OCI-M2 (cell line): ENCODE results near the gene PRKCE.
A peak's percentile ranks its signal among the peaks of the same experiment; 100 is the strongest.

ENCODE experiments used
- DNase-seq: peaks from one replicate; lab custom pipeline; 2025; ENCODE audit not compliant: unreplicated experiment; lab: John Stamatoyannopoulos, UW

PRKCE gene

DNA sequence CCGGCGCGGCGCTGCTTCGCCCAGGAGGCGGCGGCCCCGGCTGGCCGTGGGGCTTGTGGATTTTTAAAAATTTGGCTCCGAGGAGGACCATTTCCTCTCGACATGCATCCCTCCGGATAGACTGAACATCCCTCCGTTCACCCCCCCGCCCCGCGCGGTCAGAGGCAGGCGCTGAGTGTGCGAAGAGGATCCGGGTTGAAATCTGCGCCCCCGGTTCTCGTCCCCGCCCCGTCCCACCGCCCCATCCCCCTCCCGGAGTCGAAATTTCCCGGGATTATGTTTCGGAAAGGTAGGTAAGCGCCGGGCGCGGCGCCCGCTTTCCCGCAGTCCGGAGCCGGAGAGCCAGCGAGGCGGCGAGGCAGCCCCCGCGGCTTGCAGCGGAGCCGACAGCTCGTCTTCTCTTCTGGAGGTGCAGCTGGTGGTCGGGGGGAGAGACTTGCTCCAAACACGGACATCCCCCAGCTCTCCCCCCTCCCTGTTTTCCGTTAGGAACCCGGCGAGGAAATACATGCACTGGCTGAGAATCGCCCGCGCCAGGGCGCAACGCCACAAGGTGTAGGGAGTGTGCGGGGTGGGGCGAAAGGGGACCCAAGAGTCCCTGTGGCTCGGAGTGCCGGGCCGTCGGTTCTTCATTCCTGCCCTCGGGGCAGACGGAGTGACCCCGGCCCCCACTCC, at the start of gene PRKCE:
Gene PRKCE, plus strand, starts transcription at position 261 of the 675 bp plus-strand sequence.
- DNase-seq = no peak

DNA sequence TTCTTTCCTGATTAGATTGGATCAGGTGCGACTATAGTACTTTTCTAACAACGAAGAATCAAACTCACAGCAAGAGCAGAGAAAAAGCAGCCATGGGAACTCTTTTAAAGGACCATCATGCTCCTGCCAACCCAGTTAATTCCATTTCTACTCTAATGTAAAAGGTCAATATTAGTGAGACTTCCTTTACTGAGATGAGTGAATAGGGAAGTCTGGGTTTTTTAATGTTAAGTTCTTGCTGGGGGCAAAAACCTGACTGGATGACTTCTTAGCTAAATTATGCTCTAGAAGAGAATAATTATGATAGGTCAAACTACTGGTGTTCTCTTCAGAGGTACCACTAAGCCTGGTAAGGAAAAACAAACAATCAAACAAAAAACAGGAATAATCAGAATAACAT, 48.9 kb upstream of the PRKCE start:
- no peak for DNase-seq

DNA sequence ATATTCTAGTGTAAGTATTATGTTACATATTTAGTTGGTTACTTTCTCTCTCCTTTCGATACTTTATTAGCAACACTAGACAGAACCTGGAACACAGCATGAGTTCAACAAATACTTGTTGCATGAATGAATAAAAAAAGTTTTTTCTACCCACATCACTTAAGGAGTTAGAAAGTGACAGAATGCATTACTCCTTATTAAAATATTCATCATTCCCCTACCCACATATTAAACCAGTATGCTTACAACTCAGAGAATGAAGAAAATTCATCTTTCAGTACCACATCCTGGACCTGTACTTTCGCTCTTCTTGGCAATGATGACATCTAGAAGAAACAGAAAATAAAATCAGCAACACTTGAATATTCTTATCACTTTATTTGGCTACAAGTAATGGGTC, 46.4 kb upstream of the PRKCE start:
- no peak for DNase-seq

DNA sequence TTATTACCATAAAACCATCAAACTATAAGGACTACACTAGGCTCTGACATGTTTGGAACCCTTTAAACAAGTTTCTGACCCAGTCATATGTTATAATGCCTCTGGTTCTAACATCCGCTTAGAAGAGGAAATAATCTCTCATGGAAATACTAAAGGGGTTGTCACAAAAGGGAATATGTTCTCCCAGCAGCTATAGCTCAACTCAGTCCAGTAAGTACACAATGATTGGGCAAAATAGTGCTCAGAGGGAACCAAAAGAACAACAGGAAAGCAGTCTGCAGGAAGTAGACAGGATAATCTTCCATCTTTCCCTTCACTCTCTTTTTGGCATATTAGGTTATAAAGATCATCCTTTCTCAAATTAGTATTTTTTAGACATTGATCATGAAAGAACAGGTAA, 44.7 kb upstream of the PRKCE start:
- DNase-seq = no peak

DNA sequence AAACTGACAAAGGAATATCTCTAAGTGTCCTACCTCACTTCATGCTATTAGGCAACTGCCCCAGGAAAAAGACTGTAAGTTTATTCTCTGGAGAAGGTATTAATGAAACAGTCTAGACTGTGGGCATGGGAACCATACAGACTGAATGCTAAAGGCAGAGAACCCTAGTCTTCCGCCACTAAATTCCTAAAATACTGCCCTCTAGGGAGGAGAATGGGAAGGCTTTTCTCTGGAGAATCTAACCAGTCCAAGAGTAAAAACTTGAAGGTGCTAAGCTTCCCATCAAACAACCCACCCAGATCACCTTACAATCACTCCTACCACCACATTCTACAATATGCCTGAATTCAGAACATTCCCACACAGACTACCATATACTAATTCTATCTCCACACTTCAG, 43.8 kb upstream of the PRKCE start:
- DNase-seq = no peak

DNA sequence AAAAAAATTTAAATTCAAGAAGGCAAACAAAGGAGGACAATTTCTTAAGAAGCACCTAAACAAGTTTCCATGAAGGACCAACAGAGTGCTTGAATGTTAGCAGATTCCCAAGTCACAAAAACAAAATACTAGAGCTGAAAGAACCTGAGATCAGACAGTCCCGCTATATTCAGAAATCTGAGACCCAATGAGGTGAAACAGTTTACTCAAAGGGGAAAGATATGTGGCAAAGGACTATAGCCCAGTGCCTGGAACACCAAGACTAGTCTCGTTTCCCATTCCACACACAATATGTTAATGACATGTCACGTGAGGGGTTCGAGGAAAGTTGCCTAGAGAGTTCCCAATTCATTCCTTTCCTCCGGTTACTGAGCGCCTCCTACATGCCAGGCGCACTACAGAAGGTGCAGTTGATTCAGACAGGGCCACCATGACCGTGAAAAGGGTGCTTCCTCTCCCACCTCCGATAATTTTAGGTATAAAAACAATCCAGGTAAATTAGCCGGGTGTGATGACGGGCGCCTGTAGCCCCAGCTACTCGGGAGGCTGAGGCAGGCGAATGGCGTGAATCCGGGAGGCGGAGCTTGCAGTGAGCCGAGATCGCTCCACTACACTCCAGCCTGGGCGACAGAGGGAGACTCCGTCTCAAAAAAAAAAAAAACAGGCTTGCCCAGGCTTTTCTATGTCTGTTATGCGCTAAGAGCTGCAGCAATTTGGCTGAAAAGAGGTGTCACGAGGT, 41.0 kb upstream of the PRKCE start:
- peak; percentile 12 for DNase-seq

DNA sequence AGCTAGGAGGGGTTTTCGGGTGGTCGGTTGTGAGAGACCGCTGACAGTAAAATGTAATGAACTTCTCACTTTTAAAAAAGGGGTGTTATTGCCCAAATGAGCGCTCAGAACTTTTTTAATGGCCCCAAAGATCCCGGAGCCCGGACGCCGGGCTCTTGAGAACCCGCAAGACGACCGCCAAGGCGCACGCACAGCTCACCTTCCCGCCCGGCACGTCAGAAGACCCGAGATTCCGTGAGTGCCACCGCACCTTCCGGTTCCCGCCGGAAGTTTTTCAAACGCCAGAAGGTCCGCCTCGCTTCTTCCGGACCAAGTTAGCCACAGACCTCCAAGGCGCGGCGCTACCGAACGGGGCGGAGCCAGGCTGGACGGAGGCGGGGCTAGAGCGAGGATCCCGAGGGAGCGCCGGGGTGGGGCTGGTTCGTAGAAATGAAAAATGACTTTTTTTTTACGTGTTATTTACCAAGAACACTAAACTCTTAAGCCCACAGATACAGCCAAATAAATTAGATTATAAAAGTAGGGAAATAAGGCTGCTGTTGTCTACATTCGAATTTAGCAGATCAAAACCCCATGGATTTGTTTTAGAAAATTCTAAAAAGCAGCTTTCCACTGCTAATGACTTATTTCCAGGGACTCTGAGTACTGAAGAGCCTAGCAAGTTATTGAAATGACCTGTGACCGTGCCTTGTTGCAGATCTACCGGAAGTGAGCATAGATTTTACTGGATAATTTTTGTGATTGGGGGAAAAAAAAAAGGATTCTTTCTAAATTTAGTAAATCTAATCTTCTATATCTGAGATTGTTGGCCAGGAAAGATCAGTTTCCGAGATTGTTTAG, 40.2 kb upstream of the PRKCE start, which contains the start of gene SRBD1:
Gene SRBD1, minus strand, starts transcription at position 248 of the 840 bp plus-strand sequence. CDS start 5,826 bp downstream, outside the sequence.
- peak; percentile 34 for DNase-seq

DNA sequence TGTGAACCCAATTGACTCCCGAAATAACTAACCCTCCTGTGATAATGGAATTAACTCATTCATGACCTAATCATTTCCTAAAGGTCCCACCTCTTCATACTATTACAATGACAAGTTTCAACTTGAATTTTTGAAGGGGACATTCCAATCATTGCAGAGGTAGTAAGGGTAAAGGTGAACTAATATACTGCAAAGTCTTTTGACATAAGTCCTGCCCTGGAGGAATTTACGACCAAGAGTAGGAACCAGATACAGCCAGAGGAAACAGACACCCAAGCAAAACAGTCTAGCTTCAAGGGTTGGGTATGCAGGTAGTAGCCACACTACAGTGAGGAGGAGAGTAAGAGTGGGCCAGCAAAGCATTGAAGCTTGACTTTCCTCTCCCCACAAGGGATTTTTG, 39.2 kb upstream of the PRKCE start:
- no peak for DNase-seq

DNA sequence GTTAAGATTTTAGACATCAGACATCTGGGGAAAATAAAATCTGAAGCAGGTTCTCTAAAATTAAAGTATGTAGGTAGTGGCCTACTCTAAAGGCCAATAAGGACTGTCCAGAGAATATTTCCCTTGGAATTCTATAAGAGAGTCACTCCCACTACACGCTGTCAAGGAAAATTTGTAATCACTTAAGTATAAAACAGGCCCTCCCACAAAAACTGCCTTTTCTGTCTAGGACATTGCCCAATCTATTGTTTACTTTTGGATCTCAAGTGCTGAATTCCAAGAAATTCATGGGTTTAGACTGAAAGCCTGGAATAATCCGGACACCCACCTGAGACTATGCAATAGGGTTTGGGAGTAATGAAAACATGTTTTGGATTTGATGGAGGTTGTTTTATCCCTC, 38.7 kb upstream of the PRKCE start:
- DNase-seq = no peak

DNA sequence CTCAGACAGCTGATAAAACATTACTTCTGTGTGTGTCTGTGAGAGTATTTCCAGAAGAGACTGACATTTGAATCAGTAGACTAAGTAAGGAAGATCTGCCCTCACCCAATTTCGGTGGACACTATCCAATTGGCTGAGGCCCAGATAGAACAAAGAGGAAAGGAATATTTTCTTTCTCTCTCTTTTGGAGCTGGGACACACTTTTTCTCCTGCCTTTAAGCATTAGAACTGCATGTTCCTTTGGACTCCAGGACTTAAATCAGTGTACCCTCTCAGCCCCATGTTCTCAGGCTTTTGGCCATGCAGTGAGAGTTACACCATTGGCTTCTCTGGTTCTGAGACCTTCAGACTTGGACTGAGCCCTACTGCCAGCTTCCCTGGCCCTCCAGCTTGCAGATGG, 37.1 kb upstream of the PRKCE start:
- DNase-seq = no peak

DNA sequence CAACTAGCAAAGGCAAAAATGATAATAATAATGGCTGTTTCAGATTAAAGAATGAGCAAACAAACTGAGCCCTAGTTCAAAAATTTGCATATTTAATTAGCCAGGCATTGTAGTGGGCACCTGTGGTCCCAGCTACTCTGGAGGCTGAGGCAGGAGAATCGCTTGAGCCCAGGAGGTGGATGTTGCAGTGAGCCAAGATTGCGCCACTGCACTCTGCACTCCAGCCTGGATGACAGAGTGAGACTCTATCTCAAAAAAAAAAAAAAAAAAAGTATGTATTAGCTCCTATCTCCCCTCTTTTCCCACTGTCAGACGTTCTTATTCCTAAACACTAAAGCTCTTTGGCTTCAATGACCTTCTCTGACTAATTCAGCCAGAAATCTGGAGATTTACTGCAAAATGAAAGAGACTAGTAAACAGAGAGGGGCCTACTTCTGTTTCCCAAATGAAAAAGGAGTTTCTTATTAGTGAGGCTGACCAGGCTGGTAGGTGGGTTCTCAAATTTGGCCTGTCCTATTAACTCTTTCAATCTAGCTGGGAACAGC, 36.5 kb upstream of the PRKCE start:
- DNase-seq = no peak

DNA sequence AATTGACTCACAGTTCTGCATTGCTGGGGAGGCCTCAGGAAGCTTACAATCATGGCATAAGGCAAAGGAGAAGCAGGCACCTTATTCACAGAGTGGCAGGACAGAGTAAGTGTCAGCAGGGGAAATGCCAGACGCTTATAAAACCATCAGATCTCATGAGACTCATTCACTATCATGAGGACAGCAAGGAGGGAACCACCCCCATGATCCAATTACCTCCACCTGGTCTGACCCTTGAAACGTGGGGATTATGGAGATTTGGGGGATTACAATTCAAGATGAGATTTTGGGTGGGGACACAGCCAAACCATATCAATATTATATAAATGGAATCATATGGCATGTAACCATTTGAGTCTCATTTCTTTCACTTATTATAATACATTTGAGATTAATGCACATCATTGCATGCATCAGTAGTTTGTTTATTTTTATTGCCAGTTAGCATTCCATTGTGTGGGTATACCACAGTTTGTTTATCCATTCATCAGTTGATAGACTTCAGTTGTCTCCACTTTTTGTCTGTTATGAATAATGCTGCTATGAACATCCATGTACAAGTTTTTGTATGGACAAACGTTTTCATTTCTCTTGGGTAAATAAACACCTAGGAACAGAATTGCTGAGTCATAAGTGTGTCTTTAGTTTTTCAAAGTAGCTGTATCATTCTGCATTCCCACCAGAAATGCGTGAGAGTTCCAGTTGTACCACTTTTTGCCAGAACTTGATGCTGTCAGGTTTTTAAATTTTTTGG, 34.6 kb upstream of the PRKCE start:
- no peak for DNase-seq

DNA sequence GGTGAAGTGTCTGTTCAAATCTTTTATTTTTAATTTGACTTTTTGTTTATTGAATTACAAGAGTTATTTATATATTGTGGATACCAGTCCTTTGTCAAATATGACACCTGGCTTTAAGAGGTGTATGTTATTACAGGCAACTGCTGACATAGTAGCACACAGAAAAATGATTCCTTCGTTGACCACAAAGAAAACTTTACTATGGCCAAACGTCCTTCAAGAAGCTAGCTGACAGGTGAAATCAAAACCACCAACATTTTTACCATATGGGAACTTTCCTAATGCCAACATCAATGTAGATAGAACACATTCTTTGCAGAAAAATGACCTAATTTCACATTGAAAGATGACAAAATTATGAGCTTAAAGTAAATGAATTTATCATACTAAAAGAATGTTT, 34.0 kb upstream of the PRKCE start:
- DNase-seq = no peak

DNA sequence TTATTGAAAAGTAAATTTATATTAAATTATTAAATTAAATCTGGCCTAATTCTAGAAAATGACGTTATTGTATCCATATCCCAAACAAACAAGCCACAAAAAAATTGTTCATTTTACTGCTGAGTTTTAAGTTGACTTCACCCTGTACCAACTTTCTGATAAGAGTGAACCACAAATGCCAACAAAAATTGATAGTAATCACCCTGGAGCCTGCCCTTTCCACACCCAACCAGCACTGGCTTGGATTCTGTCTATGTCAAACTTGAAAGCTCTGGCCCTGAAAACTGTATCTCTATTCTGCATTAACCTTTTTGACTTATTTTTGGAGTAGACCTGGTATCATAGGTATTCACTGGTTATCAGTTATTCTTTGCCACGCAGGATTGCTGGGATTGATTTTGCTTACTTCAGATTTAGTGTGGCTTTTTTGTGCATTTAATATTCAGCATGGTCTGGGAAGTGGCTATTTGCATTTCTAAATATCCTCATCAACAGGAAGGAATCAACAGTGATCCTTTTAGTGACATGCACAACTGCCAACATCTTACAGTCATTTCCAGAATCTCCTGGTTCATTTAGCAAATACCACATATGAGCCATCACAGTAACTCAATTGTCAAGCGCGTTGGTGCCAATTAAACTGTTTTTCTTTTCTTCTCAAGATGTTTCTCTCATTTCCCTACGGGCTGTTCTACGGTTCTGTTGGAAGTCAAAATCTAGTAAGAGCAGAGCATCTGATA, 29.0 kb upstream of the PRKCE start:
- DNase-seq = no peak

DNA sequence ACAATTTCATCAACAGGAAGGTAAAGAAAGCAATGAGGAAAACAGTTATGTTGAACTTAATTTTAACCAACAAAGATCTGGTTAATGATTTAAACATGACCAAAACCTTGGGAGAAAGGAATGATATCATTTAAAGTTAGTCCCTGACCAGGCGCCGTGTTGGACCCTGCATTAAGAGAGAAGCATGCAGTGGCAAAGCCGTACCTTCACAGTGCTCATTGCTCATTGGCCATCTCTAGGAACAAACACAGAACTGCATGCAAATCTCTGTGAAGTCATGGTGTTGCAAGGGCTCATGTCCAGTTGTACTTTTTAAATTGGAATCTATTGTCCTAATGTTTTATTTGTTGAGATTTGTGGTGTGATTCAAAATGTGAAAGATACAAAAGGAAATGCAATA, 28.4 kb upstream of the PRKCE start:
- DNase-seq = no peak

DNA sequence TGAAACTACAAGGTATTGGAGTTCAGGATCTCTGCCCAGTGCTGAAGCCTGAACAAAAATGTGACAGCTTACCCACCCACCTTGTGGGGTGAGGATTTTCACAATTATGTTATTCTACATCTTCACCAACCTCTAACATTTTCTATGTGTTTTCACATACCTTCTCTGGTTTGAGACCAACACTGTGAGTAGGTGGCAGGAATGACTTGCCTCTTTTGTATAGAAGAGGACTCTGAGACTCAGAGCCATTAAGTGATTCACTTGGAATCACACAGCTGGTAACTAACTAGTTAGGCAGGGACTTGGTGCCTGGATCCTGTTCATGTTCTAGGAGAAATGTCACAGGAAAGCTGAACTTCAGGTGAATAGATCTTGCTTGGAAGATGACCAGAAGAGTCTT, 25.7 kb upstream of the PRKCE start:
- no peak for DNase-seq

DNA sequence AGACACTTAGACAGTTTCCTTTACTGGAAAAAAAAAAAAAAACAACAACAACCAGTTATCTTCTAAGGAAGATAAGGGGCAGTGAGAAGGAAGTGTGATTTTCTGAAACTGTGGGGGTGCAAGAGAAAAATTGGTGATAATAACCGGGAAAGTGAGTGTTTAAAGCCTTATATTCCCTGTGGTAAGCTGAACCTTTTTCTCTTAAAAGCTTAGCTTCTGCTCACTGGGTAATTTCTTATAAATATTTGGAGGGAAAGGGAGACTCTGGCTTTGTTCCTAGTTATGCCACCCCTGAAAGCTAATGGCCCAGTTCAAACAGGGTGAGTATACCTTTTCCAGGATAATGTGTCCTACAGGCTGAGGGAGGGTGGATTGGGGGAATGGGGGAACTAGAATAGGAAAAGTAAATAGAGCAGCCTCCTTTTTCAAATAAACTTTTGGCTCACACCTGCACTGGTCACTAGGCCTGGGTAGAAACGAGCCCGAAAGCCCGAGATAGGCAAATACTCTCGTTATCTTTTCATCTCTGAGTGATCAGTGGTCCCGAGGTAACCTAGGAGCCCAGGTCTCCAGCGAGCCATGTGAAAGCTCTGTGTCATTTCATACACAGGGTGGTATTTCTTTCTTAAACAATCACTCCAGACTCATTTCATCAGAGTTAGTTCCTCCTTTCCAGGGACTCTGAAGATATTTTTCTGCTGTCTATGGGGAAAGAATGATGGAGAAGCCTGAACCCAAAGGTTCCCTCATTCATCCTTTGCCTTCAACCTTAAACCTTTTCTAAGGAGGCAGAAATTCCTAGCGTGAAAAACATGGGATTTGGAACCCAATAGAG, 24.9 kb upstream of the PRKCE start:
- DNase-seq = no peak

DNA sequence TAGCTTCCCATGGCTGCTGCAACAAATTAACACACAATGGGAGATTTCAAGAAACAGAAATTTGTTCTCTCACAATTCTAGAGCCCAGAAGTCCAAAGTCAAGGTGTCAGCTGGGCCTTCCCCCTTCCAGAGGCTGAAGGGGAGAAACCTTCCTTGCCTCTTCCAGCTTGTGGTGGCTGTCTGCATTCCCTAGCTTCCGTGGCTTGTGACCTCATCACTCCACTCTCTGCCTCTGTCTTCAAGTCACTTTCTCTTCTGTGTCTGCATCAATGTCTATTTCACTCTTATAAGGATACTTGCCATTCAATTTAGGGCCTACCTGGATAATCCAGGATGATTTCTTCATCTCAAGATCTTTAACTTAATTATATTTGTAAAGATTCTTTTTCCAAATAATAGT, 23.6 kb upstream of the PRKCE start:
- no peak for DNase-seq

DNA sequence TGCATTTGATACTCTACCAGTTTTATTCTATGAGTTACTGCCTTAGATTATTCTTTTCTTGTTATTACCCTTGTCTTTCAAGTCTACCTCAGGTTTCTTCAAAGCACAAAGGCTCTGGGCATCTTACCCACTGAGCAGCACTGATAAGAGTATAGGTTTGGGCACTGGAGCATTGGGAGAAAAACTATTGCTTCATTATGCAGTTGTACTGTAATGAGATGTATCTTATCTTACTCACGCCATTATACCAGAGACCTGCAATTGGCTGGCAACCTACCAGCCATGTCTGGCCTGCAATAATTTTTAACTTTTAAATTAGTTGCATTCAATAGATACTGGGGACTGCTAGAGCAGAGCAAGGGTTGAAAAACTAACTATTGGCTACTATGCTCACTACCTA, 21.5 kb upstream of the PRKCE start:
- DNase-seq = no peak
